HFF-Myc (cell line): ENCODE results near the gene MRC2.

Experiments used
- DNase-seq: peaks from one replicate; pipeline ENCODE4 v3.0.0-alpha.2; 2011; ENCODE audit warnings: low read depth; ENCODE audit errors: extremely low read depth
- H3K4me3 ChIP-seq: replicated peaks from 2 replicates; pipeline ENCODE4 v1.5.1; 2011; ENCODE audit warnings: low read depth, mild to moderate bottlenecking, control low read depth, low read length
- TF ChIP-seq, protein P1 (sequence below): IDR thresholded peaks from 2 replicates; pipeline ENCODE4 v1.5.1; 2012; ENCODE audit warnings: mild to moderate bottlenecking, low read depth, low read length, control low read depth; ENCODE audit errors: missing control alignments

MRC2 gene

GRCh38 chr17:62652251-62653001 lies 25.0 kb downstream of the MRC2 start:
- TF ChIP-seq, protein P1, sequence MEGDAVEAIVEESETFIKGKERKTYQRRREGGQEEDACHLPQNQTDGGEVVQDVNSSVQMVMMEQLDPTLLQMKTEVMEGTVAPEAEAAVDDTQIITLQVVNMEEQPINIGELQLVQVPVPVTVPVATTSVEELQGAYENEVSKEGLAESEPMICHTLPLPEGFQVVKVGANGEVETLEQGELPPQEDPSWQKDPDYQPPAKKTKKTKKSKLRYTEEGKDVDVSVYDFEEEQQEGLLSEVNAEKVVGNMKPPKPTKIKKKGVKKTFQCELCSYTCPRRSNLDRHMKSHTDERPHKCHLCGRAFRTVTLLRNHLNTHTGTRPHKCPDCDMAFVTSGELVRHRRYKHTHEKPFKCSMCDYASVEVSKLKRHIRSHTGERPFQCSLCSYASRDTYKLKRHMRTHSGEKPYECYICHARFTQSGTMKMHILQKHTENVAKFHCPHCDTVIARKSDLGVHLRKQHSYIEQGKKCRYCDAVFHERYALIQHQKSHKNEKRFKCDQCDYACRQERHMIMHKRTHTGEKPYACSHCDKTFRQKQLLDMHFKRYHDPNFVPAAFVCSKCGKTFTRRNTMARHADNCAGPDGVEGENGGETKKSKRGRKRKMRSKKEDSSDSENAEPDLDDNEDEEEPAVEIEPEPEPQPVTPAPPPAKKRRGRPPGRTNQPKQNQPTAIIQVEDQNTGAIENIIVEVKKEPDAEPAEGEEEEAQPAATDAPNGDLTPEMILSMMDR = no peak
- DNase-seq = no peak

GRCh38 chr17:62653002-62653825 lies 25.7 kb downstream of the MRC2 start:
- no peak for DNase-seq
- TF ChIP-seq, protein P1 = no peak
- peak overlapping the region; percentile 37 for H3K4me3 ChIP-seq

More at GRCh38 chr17:62652251-62653001, 25.0 kb downstream of the MRC2 start:
- peak overlapping the region; percentile 37 for H3K4me3 ChIP-seq

- no peak overlapping the region for H3K4me3 ChIP-seq
- TF ChIP-seq, protein P1 = no peak
- no peak for DNase-seq
These were observed 26.6 kb downstream of the MRC2 start for GRCh38 chr17:62653826-62654761.

- TF ChIP-seq, protein P1 = no peak
- no peak for DNase-seq
- no peak overlapping the region for H3K4me3 ChIP-seq
These were observed 28.2 kb downstream of the MRC2 start for GRCh38 chr17:62655656-62656055.

GRCh38 chr17:62656446-62656845 lies 29.0 kb downstream of the MRC2 start:
- DNase-seq = no peak
- H3K4me3 ChIP-seq = no peak overlapping the region
- TF ChIP-seq, protein P1 = no peak

DNA sequence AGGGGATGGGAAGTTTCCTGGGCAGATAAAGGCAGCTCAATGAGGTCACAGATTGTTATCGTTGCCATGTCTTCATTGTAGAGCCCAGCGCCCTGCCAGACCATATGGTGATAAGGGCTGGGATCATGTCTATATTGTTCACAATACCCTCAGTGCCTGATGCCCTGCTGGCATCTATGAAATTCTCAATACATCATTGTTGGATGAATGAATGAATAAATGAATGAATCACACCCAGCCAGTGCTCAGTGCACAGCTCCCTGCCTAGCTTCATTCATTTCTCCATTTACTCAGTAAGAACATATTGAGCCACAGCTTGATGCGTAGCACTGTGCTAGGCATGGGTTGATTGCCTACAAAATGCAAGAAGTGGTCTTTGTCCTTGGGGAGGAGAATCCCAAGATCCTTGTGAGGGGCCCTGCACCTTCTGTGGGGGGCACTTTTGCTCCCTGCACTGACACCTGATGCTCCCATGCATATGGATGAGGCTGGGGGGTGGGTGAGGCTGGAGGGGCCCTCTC lies 29.7 kb downstream of the MRC2 start:
- DNase-seq = no peak
- H3K4me3 ChIP-seq = no peak overlapping the region
- TF ChIP-seq, protein P1 = no peak
